ENCODE results near the gene ORC2.

ORC2 gene

GRCh38 chr2:200860092-200860795 is 103.2 kb downstream of the ORC2 start:
- DNase-seq (ENCODE audit: low read depth) = no peak
